ENCODE data around the gene SLC39A9. TPM values are rescaled to one million over a fixed set of nuclear protein-coding genes. Genes with fewer than 3 reads are reported as not detected.
"Not testable (repeated sequence)": the region's sequence is repeated elsewhere in the genome, so short reads cannot be mapped to it uniquely, and the experiment has no call there.

SLC39A9 gene
- total RNA-seq, 2 donors from 2014 or later = 79.7 to 83.1 TPM

DNA sequence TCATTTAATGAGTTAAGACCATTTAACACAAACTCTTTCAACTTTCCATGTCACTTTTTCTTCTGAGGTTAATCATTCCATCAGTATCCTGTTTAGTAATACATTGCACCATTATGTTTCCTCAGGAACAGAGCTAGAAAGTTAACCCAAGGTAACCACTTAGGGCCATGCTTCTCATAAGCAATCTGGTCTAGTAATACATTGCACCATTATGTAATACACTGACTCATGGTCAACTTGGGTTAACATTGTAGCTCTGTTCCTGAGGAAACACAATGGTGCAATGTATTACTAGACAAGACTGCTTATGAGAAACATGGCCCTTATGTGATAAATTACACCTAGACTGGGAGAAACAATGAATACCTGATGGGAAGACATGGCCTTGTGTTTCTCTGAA is 22.1 kb upstream of the SLC39A9 start:
- no peaks in the 10 kb centered on the region for H3K36me3 ChIP-seq

DNA sequence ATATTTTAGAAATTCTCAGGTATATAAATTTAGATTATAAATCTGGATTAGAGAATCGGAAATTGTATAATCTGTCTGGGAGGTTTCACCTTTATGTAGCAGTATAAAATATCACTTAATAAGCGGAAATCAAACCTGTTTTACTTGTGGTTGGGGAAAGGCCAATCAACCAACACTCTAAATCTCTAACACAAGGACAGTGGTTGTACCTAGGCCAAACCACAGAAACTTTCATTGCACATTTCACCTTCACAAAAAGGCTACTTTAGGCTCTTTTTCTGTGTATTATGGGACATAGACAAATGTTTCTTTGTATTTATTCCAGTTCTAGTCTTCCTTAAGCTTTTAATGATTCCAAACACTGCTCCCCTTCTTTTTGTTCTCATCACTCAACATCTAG is 20.2 kb upstream of the SLC39A9 start:
- H3K27ac ChIP-seq = no peak overlapping the region
- H3K36me3 ChIP-seq = no peaks in the 10 kb centered on the region

More for the DNA sequence above, 22.1 kb upstream of the SLC39A9 start:
- Histone ChIP-seq H3K4me3 (no peak overlapping the region), H3K27me3 (no peaks in the 10 kb centered on the region), H3K27ac (no peak overlapping the region), H3K4me1 (no peaks in the 10 kb centered on the region), H3K9me3 (no peaks in the 10 kb centered on the region), H3K9ac (ENCODE audit: low read depth in 2 of 2, low read length in 2 of 2) (no peak overlapping the region)
- DNase-seq = no peak
- TF ChIP-seq, protein P1, sequence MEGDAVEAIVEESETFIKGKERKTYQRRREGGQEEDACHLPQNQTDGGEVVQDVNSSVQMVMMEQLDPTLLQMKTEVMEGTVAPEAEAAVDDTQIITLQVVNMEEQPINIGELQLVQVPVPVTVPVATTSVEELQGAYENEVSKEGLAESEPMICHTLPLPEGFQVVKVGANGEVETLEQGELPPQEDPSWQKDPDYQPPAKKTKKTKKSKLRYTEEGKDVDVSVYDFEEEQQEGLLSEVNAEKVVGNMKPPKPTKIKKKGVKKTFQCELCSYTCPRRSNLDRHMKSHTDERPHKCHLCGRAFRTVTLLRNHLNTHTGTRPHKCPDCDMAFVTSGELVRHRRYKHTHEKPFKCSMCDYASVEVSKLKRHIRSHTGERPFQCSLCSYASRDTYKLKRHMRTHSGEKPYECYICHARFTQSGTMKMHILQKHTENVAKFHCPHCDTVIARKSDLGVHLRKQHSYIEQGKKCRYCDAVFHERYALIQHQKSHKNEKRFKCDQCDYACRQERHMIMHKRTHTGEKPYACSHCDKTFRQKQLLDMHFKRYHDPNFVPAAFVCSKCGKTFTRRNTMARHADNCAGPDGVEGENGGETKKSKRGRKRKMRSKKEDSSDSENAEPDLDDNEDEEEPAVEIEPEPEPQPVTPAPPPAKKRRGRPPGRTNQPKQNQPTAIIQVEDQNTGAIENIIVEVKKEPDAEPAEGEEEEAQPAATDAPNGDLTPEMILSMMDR (IDR thresholded peaks at IDR 0.05) = no peak
- intact Hi-C loops (cut with DNase I) = no loop called here

DNA sequence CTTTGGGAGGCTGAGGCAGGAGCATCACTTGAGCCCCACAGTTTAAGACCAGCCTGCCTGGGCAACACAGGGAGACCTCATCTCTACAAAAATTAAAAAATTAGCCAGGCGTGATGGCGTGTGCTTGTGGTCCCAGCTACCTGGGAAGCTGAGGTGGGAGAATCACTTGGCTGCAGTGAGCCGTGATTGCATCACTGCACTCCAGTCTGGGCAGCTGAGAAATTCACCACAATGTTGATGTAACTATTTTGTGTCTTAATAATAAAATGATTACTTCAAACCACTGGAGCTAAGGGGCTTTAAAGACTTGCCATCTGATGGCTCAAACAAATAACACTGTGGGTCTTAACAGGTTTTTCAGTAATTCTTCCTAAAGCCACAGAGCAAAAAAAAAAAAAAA is 11.2 kb upstream of the SLC39A9 start:
- Histone ChIP-seq H3K27me3 (no peaks in the 10 kb centered on the region), H3K27ac (no peak overlapping the region), H3K9me3 (no peaks in the 10 kb centered on the region), H3K9ac (ENCODE audit: low read depth in 2 of 2, low read length in 2 of 2) (no peak overlapping the region), H3K36me3 (peaks cover 19% of the 10 kb centered on the region), H3K4me3 (no peak overlapping the region), H3K4me1 (no peaks in the 10 kb centered on the region)
- DNase-seq = no peak
- TF ChIP-seq, protein P1 (IDR thresholded peaks at IDR 0.05) = no peak
- intact Hi-C loops (cut with DNase I) = no loop called here

More for the DNA sequence above, 20.2 kb upstream of the SLC39A9 start:
- Histone ChIP-seq H3K9me3 (no peaks in the 10 kb centered on the region), H3K9ac (ENCODE audit: low read depth in 2 of 2, low read length in 2 of 2) (no peak overlapping the region), H3K4me1 (no peaks in the 10 kb centered on the region), H3K27me3 (no peaks in the 10 kb centered on the region), H3K4me3 (no peak overlapping the region)
- DNase-seq = no peak
- TF ChIP-seq, protein P1 (IDR thresholded peaks at IDR 0.05) = no peak
- intact Hi-C loops (cut with DNase I) = no loop called here

- H3K4me1 ChIP-seq; H3K27ac ChIP-seq; H3K4me3 ChIP-seq; intact Hi-C loops (cut with DNase I); H3K27me3 ChIP-seq; DNase-seq; H3K9me3 ChIP-seq; H3K9ac ChIP-seq (ENCODE audit: low read depth in 2 of 2, low read length in 2 of 2): not testable (repeated sequence)
- H3K36me3 ChIP-seq = peaks cover 25% of the 10 kb centered on the region
Observed at GRCh38 chr14:69391400-69391799, 7.1 kb upstream of the SLC39A9 start.

DNA sequence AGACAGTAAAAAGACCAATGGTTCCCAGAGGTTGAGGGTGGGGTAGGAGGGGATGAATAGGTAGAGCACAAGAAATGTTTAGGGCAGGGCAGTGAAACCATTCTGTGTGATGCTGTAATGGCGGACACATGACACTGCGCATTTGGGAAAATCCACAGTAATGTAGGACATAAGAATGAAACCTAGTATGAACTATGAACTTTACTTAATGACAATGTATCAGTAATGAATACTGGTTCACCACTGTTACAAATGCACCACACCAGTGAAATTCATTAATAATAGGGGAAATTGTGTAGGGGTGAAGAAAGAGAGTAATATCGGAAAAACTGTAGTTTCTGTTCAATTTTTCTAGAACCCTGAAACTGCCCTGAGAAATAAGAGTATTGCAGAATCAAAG is 6.0 kb upstream of the SLC39A9 start:
- H3K36me3 ChIP-seq = peaks cover 21% of the 10 kb centered on the region
- H3K4me1 ChIP-seq = peaks cover 7% of the 10 kb centered on the region
- intact Hi-C loops (cut with DNase I) = no loop called here

GRCh38 chr14:69395929-69396328 is 2.6 kb upstream of the SLC39A9 start:
- no peak overlapping the region for H3K9ac ChIP-seq (ENCODE audit: low read depth in 2 of 2, low read length in 2 of 2)
- H3K4me1 ChIP-seq = peaks cover 21% of the 10 kb centered on the region

More for the DNA sequence above, 6.0 kb upstream of the SLC39A9 start:
- Histone ChIP-seq H3K9ac (ENCODE audit: low read depth in 2 of 2, low read length in 2 of 2) (no peak overlapping the region), H3K27ac (no peak overlapping the region), H3K4me3 (no peak overlapping the region), H3K27me3 (no peaks in the 10 kb centered on the region), H3K9me3 (no peaks in the 10 kb centered on the region)
- DNase-seq = no peak
- TF ChIP-seq, protein P1 (IDR thresholded peaks at IDR 0.05) = no peak

More at GRCh38 chr14:69395929-69396328, 2.6 kb upstream of the SLC39A9 start:
- no peaks in the 10 kb centered on the region for H3K27me3 ChIP-seq
- no peak overlapping the region for H3K27ac ChIP-seq
- TF ChIP-seq, protein P1 (IDR thresholded peaks at IDR 0.05) = no peak
- no peak overlapping the region for H3K4me3 ChIP-seq
- DNase-seq = no peak
- H3K36me3 ChIP-seq = peaks cover 14% of the 10 kb centered on the region
- no peaks in the 10 kb centered on the region for H3K9me3 ChIP-seq
- intact Hi-C loops (cut with DNase I) = no loop called here

Data from colonic mucosa (tissue), 4 donors.